Loucy (cell line): ENCODE data around the gene C1orf159.

ENCODE experiments used
- H2AFZ ChIP-seq: fragments of 200-600 bp; sonication (generic); 2 replicates; pipeline ENCODE4 v1.6.0; 2016; ENCODE audit warnings: antibody characterized with exemption, mild to moderate bottlenecking, low read length, moderate library complexity
- H3F3A ChIP-seq: fragments of 200-600 bp; 2 replicates; pipeline ENCODE4 v1.6.0; 2016; ENCODE audit warnings: antibody characterized with exemption, low read depth, mild to moderate bottlenecking
- H3K27me3 ChIP-seq: fragments of 200-600 bp; sonication (generic); 2 replicates; pipeline ENCODE4 v1.6.1; 2014; ENCODE audit warnings: low read length, mild to moderate bottlenecking; ENCODE audit not compliant: insufficient read depth, poor library complexity, severe bottlenecking
- H3K36me3 ChIP-seq: fragments of 200-600 bp; sonication (generic); 2 replicates; pipeline ENCODE4 v1.6.1; 2016; ENCODE audit warnings: low read length; ENCODE audit not compliant: insufficient read depth
- H3K4me1 ChIP-seq: fragments of 200-600 bp; sonication (generic); 2 replicates; pipeline ENCODE4 v1.5.1; 2014; ENCODE audit warnings: low read length, mild to moderate bottlenecking; ENCODE audit not compliant: insufficient read depth, poor library complexity, severe bottlenecking
- H3K4me2 ChIP-seq: fragments of 200-600 bp; sonication (generic); 2 replicates; pipeline ENCODE4 v1.6.0; 2014; ENCODE audit warnings: antibody characterized with exemption, low read length, low read depth, mild to moderate bottlenecking; ENCODE audit not compliant: poor library complexity, severe bottlenecking
- H3K4me3 ChIP-seq: fragments of 200-600 bp; sonication (generic); 2 replicates; pipeline ENCODE4 v1.5.1; 2014; ENCODE audit warnings: low read length, mild to moderate bottlenecking, mixed read lengths; ENCODE audit not compliant: poor library complexity, severe bottlenecking
- H3K79me2 ChIP-seq: fragments of 200-600 bp; sonication (generic); 2 replicates; pipeline ENCODE4 v1.6.1; 2014; ENCODE audit warnings: low read length; ENCODE audit not compliant: insufficient read depth
- H3K9ac ChIP-seq: fragments of 200-600 bp; sonication (generic); 2 replicates; pipeline ENCODE4 v1.6.0; 2014; ENCODE audit warnings: mild to moderate bottlenecking, low read depth, low read length, moderate library complexity; ENCODE audit not compliant: poor library complexity, severe bottlenecking
- H3K9me2 ChIP-seq: fragments of 200-600 bp; sonication (generic); replicated peaks from 2 replicates; pipeline ENCODE4 v1.6.1; 2016; ENCODE audit warnings: low read depth, low read length, mixed read lengths
- H3K9me3 ChIP-seq: fragments of 200-600 bp; sonication (generic); 2 replicates; pipeline ENCODE4 v1.6.1; 2014; ENCODE audit warnings: mild to moderate bottlenecking, antibody characterized with exemption, low read length, low read depth; ENCODE audit not compliant: insufficient read depth
- H4K20me1 ChIP-seq: fragments of 200-600 bp; sonication (generic); 2 replicates; pipeline ENCODE4 v1.6.0; 2014; ENCODE audit warnings: antibody characterized with exemption, low read length, mild to moderate bottlenecking; ENCODE audit not compliant: insufficient read depth, poor library complexity, severe bottlenecking
- CTCF ChIP-seq: fragments of 200-600 bp; sonication (generic); conservative IDR thresholded peaks from 2 replicates; pipeline ENCODE4 v1.5.1; 2014; ENCODE audit warnings: mild to moderate bottlenecking, antibody characterized with exemption, low read length
- EZH2phosphoT487 ChIP-seq: fragments of 200-600 bp; IDR thresholded peaks from 2 replicates; pipeline ENCODE4 v1.6.1; 2018; ENCODE audit warnings: antibody characterized with exemption, mild to moderate bottlenecking, moderate library complexity, borderline replicate concordance

C1orf159 gene

GRCh38 chr1:1044455-1045078, 71.3 kb downstream of the C1orf159 start:
- Histone ChIP-seq H4K20me1 (no peaks in the 10 kb centered on the region), H3K9ac (no peak overlapping the region)
- no peak for TF ChIP-seq EZH2phosphoT487
- TF ChIP-seq CTCF, result no peak

GRCh38 chr1:1043921-1044320, 72.0 kb downstream of the C1orf159 start:
- TF ChIP-seq EZH2phosphoT487 (no peak), CTCF (no peak)
- Histone ChIP-seq H3K4me2 (no peak overlapping the region), H3K27me3 (no peaks in the 10 kb centered on the region), H4K20me1 (no peaks in the 10 kb centered on the region), H2AFZ (no peak overlapping the region), H3K4me1 (peaks cover 13% of the 10 kb centered on the region), H3K79me2 (no peaks in the 10 kb centered on the region), H3K9me3 (no peaks in the 10 kb centered on the region), H3K4me3 (no peak overlapping the region), H3K9ac (no peak overlapping the region), H3K36me3 (no peaks in the 10 kb centered on the region), H3K9me2 (no peaks in the 10 kb centered on the region), H3F3A (no peaks in the 10 kb centered on the region)

More at GRCh38 chr1:1044455-1045078, 71.3 kb downstream of the C1orf159 start:
- Histone ChIP-seq H3K4me3 (no peak overlapping the region), H3K4me2 (no peak overlapping the region), H3K36me3 (no peaks in the 10 kb centered on the region), H3K9me3 (no peaks in the 10 kb centered on the region), H3F3A (no peaks in the 10 kb centered on the region), H3K79me2 (no peaks in the 10 kb centered on the region), H3K9me2 (no peaks in the 10 kb centered on the region), H3K27me3 (no peaks in the 10 kb centered on the region), H2AFZ (no peak overlapping the region), H3K4me1 (peaks cover 10% of the 10 kb centered on the region)

- H3K9ac ChIP-seq, result no peak overlapping the region
- H3K27me3 ChIP-seq, result no peaks in the 10 kb centered on the region
- H4K20me1 ChIP-seq, result no peaks in the 10 kb centered on the region
- peaks cover 13% of the 10 kb centered on the region for H3K4me1 ChIP-seq
- no peaks in the 10 kb centered on the region for H3F3A ChIP-seq
- H3K9me3 ChIP-seq, result no peaks in the 10 kb centered on the region
- TF ChIP-seq CTCF (no peak), EZH2phosphoT487 (no peak)
- no peak overlapping the region for H2AFZ ChIP-seq
- H3K36me3 ChIP-seq, result no peaks in the 10 kb centered on the region
- no peak overlapping the region for H3K4me2 ChIP-seq
- H3K9me2 ChIP-seq, result no peaks in the 10 kb centered on the region
- H3K79me2 ChIP-seq, result no peaks in the 10 kb centered on the region
- H3K4me3 ChIP-seq, result no peak overlapping the region
Observed at GRCh38 chr1:1043411-1043810, 72.5 kb downstream of the C1orf159 start.
